NCI-H1092 (cell line): Measurements from ENCODE around the gene SDC4.
A peak's percentile ranks its signal among the peaks of the same experiment; 100 is the strongest.

ENCODE experiments used
- DNase-seq: peaks from one replicate; lab custom pipeline; 2025; lab: John Stamatoyannopoulos, UW

The SDC4 gene

DNA sequence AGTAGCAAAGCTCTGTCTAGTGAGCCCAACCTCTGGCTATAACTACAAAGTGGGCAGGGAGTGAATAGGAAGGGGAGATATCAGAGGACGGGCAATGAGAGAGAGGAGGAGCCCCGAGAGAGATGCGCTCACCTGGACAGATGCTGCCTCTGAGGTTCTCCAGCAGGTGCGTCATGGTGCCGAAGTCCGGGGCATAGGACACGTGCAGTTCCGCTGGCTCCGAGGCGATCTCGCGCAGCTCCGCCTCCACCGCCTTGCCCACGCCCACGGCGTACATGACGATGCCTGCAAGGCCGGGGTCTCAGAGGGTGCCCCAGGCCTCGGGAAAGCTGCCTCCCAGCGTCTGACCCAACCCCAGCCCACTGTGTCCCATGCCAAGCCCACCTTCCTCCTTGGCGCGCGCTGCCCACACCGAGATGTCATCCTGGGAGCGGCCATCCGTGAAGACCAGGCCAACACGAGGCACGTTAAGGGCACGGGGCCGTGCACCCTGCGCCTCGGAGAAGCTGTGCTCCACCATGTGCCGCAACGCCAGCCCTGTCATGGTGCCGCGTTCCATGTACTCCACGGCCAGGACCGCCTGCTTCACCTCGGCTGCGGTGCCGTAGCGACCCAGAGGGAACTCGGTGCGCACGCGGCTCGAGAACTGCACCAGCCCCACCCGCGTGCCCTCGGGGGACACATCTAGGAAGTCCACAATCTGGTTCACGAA, 50.3 kb downstream of the SDC4 start:
- no peak for DNase-seq

DNA sequence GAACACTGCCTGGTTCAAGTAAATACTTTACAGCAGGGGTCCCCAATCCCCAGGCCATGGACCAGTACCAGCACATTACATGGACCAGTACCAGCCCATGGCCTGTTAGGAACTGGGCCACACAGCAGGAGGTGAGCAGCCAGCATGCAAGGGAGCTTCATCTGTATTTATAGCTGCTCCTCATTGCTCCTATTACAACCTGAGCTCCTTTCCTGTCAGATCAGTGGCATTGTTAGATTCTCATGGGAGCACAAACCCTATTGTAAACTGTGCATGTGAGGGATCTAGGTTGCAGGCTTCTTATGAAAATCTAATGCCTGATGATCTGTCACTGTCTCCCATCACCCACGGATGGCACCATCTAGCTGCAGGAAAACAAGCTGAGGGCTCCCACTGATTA, 53.6 kb downstream of the SDC4 start:
- DNase-seq = no peak

DNA sequence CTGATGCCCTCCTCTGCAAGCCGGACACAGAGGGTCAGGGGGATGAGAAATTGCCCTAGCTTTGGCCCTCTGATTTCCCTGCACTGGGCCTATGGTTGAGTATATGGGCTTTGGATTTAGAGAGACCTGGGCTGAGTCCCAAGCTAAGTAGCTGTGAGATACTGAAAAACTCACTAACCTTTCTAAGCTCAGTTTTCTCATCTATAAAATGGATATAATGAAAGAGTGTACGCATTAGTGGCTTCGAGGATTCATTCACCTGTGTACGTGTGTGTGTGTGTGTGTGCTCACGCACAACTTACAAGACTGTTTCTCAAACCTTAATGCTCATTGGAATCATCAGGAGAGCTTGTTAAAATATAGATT, 54.2 kb downstream of the SDC4 start:
- no peak for DNase-seq

DNA sequence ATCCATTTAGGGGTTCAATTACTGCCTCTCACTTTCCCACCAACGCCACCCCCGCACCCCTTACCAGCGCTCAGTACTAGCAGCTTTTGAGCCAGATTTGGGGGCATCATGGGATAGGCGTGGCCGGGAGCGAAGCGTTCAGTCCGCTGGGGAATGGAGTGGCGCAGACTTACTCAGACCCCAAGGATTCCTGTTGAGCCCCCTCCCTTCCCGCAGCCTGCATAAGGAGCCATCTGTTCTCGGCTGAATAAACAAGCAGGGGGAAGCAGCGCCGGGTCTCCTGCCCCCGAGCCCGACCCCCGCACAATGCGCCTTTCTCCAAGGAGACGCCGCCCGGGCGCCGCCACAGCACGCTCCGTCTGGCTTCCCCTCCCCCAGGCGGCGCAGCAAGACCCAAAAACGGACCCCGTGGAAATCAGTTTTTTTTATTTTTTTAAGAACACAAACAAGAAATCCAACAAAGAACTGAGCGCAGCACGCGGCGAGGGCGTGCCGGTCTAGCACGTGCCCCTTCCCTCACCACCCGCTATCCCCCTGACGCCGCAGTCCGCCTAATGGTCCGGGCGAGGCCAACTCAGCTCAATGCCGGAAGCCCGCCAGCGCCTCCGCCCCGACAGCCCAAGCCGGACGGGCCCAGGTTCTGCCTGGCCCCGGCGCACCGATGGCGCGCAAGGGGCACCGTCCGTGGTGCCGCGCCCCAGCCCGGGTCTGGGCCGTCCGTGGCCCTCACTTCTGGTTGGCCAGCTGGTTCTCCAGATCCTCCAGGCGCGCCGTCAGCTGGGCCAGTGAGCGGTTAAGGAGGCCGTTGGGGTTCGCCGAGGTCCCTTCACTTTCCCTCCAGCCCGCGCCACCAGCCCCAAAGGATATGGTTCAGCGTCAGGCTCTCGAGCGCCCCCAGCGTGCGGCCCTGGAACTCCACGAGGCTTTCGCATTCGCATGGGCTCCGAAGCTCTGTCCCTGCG, 54.9 kb downstream of the SDC4 start:
- peak; percentile 51 for DNase-seq

DNA sequence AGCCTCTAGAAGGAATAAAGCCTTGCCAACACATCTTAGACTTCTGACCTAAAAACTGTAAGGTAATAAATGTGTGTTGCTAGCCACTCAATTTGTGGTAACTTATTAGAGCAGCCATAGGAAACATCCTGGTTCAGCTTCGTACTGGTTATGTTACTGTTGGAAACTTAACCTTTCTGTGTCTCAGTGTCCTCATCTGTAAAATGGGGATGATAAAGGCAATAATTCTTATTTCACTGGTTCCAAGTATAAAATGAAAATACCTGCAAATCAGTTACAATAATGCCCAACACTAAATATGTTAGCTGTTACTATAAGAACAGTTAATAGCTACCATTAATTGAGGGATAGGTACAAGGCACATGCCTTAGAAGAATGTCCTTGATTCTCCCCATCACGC, 55.9 kb downstream of the SDC4 start:
- DNase-seq = no peak

DNA sequence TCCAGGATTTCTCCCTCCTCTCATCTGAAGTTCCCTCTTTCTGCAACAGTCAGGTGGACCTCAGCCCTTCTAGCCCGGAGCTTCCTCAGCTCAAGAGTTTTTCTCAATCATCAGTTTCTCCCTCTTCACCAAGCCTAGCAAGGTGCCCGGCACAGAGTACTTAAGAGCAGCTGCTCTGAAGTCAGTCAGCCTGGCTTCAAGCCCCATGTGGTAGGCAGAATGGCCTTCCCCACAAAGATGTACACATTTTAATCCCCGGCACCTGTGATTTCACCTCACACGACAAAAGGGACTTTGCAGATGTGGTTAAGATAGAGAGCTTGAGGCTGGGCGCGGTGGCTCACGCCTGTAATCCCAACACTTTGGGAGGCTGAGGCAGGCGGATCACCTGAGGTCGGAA, 56.7 kb downstream of the SDC4 start:
- DNase-seq = no peak

DNA sequence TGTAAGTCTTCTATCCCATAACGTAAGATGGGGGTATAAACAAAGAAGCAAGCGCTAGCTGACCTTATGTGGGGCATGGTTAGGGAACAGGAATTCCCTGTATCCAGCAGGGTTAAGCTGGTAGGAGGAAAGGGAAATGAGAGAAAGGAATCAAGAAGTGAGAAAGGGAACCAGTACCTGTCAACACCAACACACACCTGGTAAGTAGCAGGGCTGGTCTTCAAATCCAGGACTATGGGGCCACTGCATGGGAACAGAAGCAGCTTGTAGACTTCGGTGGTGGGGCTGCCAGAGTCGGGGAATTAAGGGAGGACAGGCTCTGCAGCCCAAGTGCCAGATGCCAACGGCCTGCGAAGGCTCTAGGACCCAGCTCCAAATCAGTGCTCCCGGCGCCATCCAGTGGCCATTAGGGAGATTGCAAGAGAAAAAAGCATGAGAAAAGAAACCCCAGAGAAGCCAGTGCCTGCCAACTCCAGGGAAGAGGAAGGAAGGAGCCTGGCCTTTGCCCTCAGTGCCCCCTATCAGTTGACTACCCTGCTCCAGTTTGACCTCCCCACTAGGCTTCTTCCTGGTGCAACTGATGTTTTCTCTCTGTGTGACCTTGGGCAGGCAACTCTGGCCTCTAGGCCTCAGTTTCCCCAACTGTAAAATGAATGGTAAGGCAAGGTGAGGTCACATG, 57.4 kb downstream of the SDC4 start:
- DNase-seq = peak; percentile 65

DNA sequence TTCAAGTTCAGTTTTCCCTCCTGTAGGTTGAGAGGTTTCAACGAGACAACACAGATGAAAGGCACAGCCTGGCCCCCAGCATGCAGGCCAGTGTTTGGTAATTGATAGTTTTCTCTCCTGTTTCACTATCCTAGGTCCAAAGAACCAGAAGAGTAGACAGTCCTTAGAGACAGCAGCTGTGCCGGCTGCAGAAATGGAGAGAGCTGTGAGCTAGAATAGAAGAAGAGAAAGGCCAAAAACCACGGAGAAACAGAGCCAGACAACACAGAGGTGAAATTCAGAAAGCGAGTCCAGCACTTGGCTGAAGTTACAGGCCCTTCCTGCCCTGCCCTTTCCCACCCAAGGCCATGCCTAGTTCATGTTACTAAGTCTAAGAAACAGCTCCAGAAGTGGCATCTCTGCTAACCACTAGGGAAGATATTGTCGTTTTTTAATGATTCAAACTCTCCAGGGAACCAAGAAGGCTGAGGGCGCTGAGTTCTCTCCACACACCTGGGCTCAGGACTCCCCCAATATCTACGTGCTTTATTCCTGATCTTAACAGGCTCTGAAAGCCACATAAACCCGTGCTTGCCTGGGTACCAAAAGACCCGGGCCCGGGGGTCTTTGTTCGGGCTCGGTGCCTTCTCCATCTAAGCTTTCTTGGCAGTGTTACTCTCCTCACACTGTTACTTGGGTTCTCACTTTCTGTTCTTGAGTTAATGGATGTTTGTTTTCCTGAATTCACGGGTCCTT, 58.1 kb downstream of the SDC4 start:
- no peak for DNase-seq

DNA sequence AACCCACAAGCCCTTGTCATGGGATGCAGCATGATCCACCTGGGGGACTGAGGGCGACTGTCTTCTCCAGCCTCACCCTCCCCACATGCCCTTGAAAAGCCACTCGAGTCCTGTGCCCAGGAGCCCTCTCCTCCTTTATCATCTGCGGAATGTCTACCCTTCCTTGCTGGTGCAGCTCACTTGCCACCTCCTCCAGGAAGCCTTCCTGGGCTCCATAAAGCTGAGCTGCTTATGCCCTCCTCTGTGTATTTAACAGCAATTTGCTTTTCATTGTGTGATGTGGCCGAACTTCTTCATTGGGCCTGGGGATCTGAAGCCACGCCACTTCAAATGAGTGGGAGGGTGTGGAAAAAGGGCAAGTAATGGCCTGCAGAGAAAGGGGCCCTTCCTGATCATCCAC, 59.4 kb downstream of the SDC4 start:
- DNase-seq = no peak

DNA sequence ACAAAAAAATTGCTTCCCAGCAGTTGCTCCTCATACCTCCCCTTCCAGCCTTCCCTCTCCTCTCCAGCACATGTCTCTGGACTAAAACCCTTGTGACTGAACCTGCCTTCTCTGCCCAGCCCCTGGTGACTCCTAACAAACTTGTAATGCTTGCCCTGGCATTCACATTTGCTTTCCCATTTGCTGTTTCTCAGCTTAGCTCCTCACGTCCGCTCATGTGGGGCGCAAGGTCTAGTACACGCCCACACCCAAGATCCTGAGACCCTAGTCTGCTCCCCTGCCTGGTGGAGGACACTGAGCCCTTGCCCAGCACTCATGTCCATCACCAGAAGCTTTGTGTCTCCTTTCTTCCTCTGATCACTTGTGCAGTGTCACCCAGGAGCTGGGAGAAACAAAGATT, 59.8 kb downstream of the SDC4 start:
- no peak for DNase-seq

DNA sequence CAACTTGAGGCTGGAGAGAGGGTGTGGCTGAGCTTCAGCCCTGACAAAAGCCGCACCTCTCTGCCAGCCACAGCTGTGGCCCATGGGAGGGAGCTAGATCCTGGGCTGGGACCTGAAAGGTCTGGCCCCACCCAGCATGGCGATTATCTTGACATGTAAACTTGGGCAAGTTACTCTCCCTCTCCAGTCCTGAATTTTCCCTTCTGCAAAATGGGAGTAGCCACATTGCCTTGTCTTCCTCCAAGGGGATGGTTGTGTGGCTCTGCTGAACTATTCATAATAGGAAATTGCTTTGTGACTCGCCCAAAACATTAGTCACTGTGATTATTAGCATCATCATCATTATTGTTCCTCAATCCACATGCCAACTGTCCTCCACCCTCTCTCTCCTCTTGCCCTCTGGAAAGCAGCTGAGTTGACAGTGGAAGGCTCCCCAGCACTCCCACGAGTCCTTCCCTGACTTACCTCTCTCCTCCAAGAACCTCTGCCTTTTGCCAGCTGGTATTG, 64.6 kb downstream of the SDC4 start:
- no peak for DNase-seq

DNA sequence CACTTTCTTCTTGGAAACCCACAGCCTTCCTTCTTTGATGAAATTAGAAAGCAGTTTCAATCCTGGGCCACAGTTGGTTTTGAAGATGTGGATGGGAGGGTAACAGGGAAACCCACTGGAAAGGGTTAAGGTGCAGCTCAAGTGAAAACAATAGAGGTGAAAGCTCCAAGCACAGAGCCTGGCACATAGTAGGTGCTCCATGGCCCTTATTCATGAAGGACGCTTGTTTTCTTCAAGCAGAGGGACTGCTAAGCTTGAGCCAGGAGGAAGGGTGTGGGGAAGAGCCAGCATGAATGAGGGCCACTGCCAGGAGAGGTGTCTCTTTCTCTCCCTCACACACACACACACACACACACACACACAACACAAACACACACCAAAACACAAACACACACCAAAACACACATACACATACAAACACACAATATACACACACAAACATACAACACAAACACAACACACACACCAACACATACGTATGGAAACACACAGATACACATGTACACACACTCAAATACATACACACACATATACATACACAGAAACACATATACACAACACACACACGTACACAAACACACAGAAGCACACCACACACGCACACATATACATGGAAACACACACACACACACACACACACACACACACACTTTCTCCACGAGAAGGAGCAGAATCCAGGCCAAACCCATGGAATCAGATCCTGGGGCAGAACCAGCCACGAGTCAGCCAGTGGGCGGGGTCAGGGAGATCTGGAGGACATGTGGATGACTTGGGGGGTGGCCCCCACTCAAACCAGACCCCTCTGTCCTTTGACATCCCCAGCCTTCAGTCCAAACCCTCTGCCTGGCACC, 65.3 kb downstream of the SDC4 start:
- DNase-seq = no peak

DNA sequence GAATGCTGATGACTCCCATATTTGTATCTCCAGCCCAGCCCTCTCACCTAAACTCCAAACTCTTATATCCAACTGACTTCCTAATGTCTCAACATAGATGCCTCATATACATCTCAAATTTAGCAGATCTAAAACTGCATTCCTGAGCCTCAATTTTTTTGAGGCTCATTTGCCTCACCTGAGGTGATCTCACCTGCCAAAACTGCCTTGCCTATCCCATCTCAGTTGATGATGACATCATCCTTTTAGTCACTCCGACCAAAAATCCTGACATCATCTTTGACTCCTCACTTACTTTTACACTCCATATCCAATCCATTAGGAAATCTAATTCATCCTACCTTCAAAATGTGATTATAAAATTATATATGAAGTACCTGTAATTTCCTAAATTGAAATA, 68.2 kb downstream of the SDC4 start:
- no peak for DNase-seq

DNA sequence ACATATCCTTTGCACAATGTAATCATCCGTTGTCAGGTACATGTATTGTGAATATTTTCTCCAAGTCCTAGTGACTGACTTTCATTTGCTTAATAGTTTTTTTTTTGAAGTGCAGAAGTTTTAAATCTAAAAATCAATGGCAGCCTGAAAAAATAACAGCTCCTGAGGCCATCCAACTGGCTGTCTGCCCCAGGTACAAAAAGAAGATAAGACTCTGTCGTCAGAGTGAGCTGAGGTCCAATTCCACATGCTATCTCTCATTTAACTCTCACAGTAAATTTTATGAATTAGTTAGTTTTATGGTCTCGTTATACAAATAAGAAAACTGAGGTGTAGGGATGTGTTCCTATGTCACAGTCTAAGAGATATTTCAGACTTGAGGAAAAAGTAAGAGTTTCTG, 72.9 kb downstream of the SDC4 start:
- no peak for DNase-seq
